Psoas muscle (tissue), 8 donors: ENCODE data around the gene PCED1B. TPM values are rescaled to one million over a fixed set of nuclear protein-coding genes. Genes with fewer than 3 reads are reported as not detected.
"Not testable (repeated sequence)": the region's sequence is repeated elsewhere in the genome, so short reads cannot be mapped to it uniquely, and the experiment has no call there.

Experiments
- ATAC-seq, 4 donors: fragments of 200-7000 bp; cut with Tn5 transposase; one replicate each; pipeline ENCODE4 v1.9.1; 2020; ENCODE audit warnings: moderate library complexity in 3 of 4, mild to moderate bottlenecking in 2 of 4
- DNase-seq, 2 donors: peaks; one replicate each; pipeline ENCODE4 v3.0.0-alpha.2; 2020
- H3K27ac ChIP-seq: fragments of 200-600 bp; one replicate; pipeline ENCODE4 v1.8.0; 2022
- H3K27me3 ChIP-seq, 3 donors: fragments of 200-600 bp in 1 of 3; one replicate each; pipeline versions ENCODE4 v1.6.1 to v1.8.0; 2013 to 2022; ENCODE audit warnings: low read length in 2 of 3, mild to moderate bottlenecking in 2 of 3, moderate library complexity in 1 of 3; ENCODE audit not compliant: insufficient read depth in 3 of 3
- H3K36me3 ChIP-seq, 2 donors: fragments of 200-600 bp in 1 of 2; one replicate each; pipeline versions ENCODE4 v1.6.1 to v1.8.0; 2013 to 2022; ENCODE audit warnings: low read depth in 1 of 2, mild to moderate bottlenecking in 1 of 2, moderate library complexity in 1 of 2; ENCODE audit not compliant: insufficient read depth in 1 of 2
- H3K4me1 ChIP-seq: fragments of 200-600 bp; one replicate; pipeline ENCODE4 v1.8.0; 2022
- H3K4me3 ChIP-seq: fragments of 200-600 bp; one replicate; pipeline ENCODE4 v1.8.0; 2022; ENCODE audit warnings: mild to moderate bottlenecking
- H3K9me3 ChIP-seq: fragments of 200-600 bp; one replicate; pipeline ENCODE4 v1.8.0; 2022
- WGBS, 3 donors: extraction: QIAGEN DNeasy Blood & Tissue Kit; methylation state at CpG; one replicate each; pipeline versions ENCODE4 v1.1.6 to v1.1.7; 2013; 5-methylcytosine and 5-hydroxymethylcytosine counted together
- intact Hi-C, 2 donors: fragments of 100-400 bp; cut with DNase I; formaldehyde crosslinking; loops; one replicate each; pipeline versions ENCODE4 v1.11.0 to v1.14.2; 2022
- polyA plus RNA-seq, 3 donors: library from polyadenylated mRNA; stranded (reverse); fragments of 200-250 nt; gene quantifications; one replicate each; pipeline ENCODE4 v1.2.3, GENCODE V29; 2013
- total RNA-seq, 4 donors: library from RNA; stranded (reverse); fragmentation: NEBNext Ultra II Directional in 2 of 4; extraction: Animal tissue kit (Norgen Biotek cat#: 25700) in 2 of 4; gene quantifications; one replicate each; pipeline versions ENCODE4 v1.2.1 to v1.2.4, GENCODE V29; 2021 to 2023
- TF ChIP-seq, protein P1 (sequence below): fragments of 200-600 bp; IDR thresholded peaks from one replicate; pipeline ENCODE4 v1.8.0; 2022; ENCODE audit warnings: antibody characterized with exemption
- donor health status: healthy with polysubstance abuse.
- donor health status: DM: no; HTN: no; CAD: no; lungs with moderate emphysema.
- donor health status: Bipolar disorder and iron deficiency.
- donor health status: healthy.
- donor health status: DM: yes; HTN: yes; CAD: no.
- donor health status: DM: no; HTN: no; CAD: no.
- donor health status: DM: no; HTN: no; CAD: no.
- donor health status: DM: yes; HTN: yes; CAD: no.

The PCED1B gene
- total and polyA plus RNA-seq, 7 donors: 0.18 to 1.2 (median 0.38) TPM

GRCh38 chr12:47164724-47165439, 85.5 kb downstream of the PCED1B start:
- WGBS, 3 donors: 81 to 87% (median 85%) methylated on average over 2 of the region's 2 CpGs
- no peak for DNase-seq
- no peak for ATAC-seq

DNA sequence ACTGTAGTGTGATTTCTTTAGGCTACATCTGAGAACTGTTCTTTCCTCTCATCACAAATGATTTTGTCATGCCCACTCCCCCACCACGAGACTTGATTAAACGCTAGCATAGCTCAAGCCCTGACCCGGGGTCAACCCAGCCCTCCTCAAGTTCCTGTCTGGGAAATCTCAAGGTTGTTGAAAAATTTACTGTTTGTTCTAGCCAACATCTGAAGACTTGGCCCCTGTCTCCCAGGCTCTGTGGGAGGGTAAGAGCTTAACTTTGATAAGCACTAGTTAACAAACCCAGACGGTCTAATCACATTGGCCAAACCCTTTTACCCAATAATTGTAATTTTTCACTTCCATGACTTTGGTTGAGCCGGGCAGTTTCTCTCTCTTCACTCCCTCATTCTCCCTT, 86.5 kb downstream of the PCED1B start:
- no peak overlapping the region for H3K27ac ChIP-seq
- no peaks in the 10 kb centered on the region for H3K27me3 ChIP-seq
- H3K9me3 ChIP-seq: peaks cover 3% of the 10 kb centered on the region
- TF ChIP-seq, protein P1, sequence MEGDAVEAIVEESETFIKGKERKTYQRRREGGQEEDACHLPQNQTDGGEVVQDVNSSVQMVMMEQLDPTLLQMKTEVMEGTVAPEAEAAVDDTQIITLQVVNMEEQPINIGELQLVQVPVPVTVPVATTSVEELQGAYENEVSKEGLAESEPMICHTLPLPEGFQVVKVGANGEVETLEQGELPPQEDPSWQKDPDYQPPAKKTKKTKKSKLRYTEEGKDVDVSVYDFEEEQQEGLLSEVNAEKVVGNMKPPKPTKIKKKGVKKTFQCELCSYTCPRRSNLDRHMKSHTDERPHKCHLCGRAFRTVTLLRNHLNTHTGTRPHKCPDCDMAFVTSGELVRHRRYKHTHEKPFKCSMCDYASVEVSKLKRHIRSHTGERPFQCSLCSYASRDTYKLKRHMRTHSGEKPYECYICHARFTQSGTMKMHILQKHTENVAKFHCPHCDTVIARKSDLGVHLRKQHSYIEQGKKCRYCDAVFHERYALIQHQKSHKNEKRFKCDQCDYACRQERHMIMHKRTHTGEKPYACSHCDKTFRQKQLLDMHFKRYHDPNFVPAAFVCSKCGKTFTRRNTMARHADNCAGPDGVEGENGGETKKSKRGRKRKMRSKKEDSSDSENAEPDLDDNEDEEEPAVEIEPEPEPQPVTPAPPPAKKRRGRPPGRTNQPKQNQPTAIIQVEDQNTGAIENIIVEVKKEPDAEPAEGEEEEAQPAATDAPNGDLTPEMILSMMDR: no peak
- intact Hi-C loops: no loop called here
- WGBS, 3 donors: 18 to 24% (median 23%) methylated on average over 5 of the region's 5 CpGs
- H3K36me3 ChIP-seq: no peaks in the 10 kb centered on the region
- ATAC-seq (no peak), DNase-seq (no peak)
- no peak overlapping the region for H3K4me3 ChIP-seq
- H3K4me1 ChIP-seq: no peaks in the 10 kb centered on the region

More at GRCh38 chr12:47164724-47165439, 85.5 kb downstream of the PCED1B start:
- Histone ChIP-seq H3K27me3 (no peaks in the 10 kb centered on the region), H3K9me3 (no peaks in the 10 kb centered on the region), H3K4me3 (no peak overlapping the region), H3K27ac (no peak overlapping the region), H3K36me3 (no peaks in the 10 kb centered on the region), H3K4me1 (no peaks in the 10 kb centered on the region)
- TF ChIP-seq, protein P1: no peak
- intact Hi-C loops: no loop called here

- 0 to 79% (median 58%) methylated on average over 1 of the region's 1 CpG for WGBS, 3 donors
- DNase-seq (no peak), ATAC-seq (no peak)
- Histone ChIP-seq H3K4me3 (no peak overlapping the region), H3K36me3 (no peaks in the 10 kb centered on the region), H3K4me1 (no peaks in the 10 kb centered on the region), H3K27me3 (no peaks in the 10 kb centered on the region), H3K27ac (no peak overlapping the region), H3K9me3 (peaks cover 3% of the 10 kb centered on the region)
- intact Hi-C loops: no loop called here
- TF ChIP-seq, protein P1: no peak
Measured at GRCh38 chr12:47166365-47166764, 86.9 kb downstream of the PCED1B start.

DNA sequence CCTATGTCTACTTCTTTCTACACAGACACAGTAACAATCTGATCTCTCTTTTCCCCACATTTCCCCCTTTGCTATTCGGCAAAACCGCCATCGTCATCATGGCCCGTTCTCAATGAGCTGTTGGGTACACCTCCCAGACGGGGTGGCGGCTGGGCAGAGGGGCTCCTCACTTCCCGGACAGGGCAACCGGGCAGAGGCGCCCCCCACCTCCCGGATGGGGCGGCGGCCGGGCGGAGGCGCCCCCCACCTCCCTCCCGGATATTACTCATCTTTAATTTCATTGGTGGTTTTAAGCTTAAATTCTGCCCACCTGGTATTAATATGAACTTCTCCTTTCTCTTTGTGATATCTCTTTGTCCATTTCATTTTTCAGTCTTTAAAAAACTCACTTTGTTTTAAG, 90.9 kb downstream of the PCED1B start:
- H3K27ac ChIP-seq, DNase-seq, H3K36me3 ChIP-seq, H3K4me3 ChIP-seq, ATAC-seq, H3K27me3 ChIP-seq, H3K9me3 ChIP-seq, H3K4me1 ChIP-seq, intact Hi-C loops: not testable (repeated sequence)
- WGBS, 3 donors: 91 to 99% (median 98%) methylated on average over 15 to 16 of the region's 16 CpGs

GRCh38 chr12:47178014-47178413, 98.6 kb downstream of the PCED1B start:
- DNase-seq: no peak
- Histone ChIP-seq H3K4me1 (no peaks in the 10 kb centered on the region), H3K27me3 (no peaks in the 10 kb centered on the region), H3K36me3 (no peaks in the 10 kb centered on the region), H3K9me3 (no peaks in the 10 kb centered on the region), H3K4me3 (no peak overlapping the region), H3K27ac (no peak overlapping the region)
- intact Hi-C loops: no loop called here
- TF ChIP-seq, protein P1: no peak
- WGBS, 3 donors: 85 to 93% (median 86%) methylated on average over 3 of the region's 3 CpGs
- ATAC-seq: no peak

- H3K9me3 ChIP-seq, H3K27ac ChIP-seq, H3K27me3 ChIP-seq, DNase-seq, ATAC-seq, H3K4me3 ChIP-seq, intact Hi-C loops, H3K36me3 ChIP-seq, H3K4me1 ChIP-seq: not testable (repeated sequence)
- 84 to 87% (median 86%) methylated on average over 11 of the region's 11 CpGs for WGBS, 3 donors
Measured at GRCh38 chr12:47182164-47182938, 102.9 kb downstream of the PCED1B start.
